ENCODE data around the gene NCAM2. TPM values are rescaled to one million over a fixed set of nuclear protein-coding genes. Genes with fewer than 3 reads are reported as not detected.

NCAM2 gene
- total RNA-seq, 1 experiment from 2014 or later: 2.4 TPM

DNA sequence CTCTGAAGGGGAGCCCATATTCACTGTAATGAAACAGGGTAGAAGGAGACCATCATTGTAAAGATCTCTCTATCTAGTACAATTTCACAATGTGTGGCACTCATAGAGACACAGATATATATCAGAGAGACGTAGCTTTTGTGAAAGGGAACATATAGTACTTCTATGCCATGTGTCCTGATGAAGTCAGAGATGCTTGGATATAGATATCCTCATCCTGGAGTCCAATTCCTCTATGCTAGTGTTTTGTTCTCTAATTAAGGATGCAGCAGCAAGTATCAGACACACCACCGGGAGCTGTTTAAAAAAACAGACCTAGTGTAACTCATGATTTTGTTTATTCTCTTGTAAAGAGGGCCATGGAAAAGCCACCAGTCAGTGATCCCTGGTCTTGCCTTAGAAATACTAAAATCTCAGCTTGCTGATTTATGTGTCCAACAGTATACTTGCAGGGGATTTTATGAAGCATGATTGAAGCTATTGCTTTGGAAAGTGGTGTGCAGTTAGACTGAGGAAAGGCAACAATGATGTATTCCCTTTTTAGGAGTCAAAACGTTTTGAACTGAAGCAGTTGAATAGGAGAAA lies 2.5 kb downstream of the NCAM2 start:
- Histone ChIP-seq H3F3A (ENCODE audit: low read length, unreplicated experiment) (no peaks in the 10 kb centered on the region), H3K9me2 (replicated peaks; ENCODE audit: low read length) (no peaks in the 10 kb centered on the region), H3K4me1 (ENCODE audit: insufficient read depth, low read length) (no peaks in the 10 kb centered on the region; the same call in 1 of the 2 replicates), H3K79me2 (ENCODE audit: low read length) (no peaks in the 10 kb centered on the region), H3K4me3 (ENCODE audit: low read length) (no peak overlapping the region), H3K9me3 (ENCODE audit: low read length) (no peaks in the 10 kb centered on the region), H3K36me3 (ENCODE audit: low read depth, low read length) (no peaks in the 10 kb centered on the region), H4K20me1 (ENCODE audit: low read length) (no peaks in the 10 kb centered on the region), H2AFZ (ENCODE audit: low read length) (no peak overlapping the region), H3K4me2 (ENCODE audit: low read length) (no peak overlapping the region), H3K9ac (ENCODE audit: low read length) (no peak overlapping the region), H3K27me3 (ENCODE audit: low read length) (peaks cover 5% of the 10 kb centered on the region; the same call in 1 of the 2 replicates), H3K27ac (ENCODE audit: low read length) (no peak overlapping the region)
- intact Hi-C loops (cut with micrococcal nuclease): loop anchor here (5.0 kb wide), 1 partner anchor 232 kb away; no protein-coding TSS in a partner anchor
- no TSS peak for BruUV-seq (replicated peaks)
- DNase-seq (no peak), ATAC-seq (no peak)
- ChIA-PET CTCF (no interaction called here), POLR2A (ENCODE audit: unreplicated experiment) (interaction anchor here (0.5 kb wide), 1 partner anchor 98 kb away, joined by 11 read pairs; no protein-coding TSS in a partner anchor)
- TF ChIP-seq EZH2 (IDR thresholded peaks at IDR 0.05; ENCODE audit: low read length, unreplicated experiment) (no peak), EZH2phosphoT487 (IDR thresholded peaks at IDR 0.05; ENCODE audit: borderline replicate concordance, low read length) (no peak)
- TF ChIP-seq, protein P1, sequence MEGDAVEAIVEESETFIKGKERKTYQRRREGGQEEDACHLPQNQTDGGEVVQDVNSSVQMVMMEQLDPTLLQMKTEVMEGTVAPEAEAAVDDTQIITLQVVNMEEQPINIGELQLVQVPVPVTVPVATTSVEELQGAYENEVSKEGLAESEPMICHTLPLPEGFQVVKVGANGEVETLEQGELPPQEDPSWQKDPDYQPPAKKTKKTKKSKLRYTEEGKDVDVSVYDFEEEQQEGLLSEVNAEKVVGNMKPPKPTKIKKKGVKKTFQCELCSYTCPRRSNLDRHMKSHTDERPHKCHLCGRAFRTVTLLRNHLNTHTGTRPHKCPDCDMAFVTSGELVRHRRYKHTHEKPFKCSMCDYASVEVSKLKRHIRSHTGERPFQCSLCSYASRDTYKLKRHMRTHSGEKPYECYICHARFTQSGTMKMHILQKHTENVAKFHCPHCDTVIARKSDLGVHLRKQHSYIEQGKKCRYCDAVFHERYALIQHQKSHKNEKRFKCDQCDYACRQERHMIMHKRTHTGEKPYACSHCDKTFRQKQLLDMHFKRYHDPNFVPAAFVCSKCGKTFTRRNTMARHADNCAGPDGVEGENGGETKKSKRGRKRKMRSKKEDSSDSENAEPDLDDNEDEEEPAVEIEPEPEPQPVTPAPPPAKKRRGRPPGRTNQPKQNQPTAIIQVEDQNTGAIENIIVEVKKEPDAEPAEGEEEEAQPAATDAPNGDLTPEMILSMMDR (conservative IDR thresholded peaks at IDR 0.05; ENCODE audit: low read depth, low read length): no peak

DNA sequence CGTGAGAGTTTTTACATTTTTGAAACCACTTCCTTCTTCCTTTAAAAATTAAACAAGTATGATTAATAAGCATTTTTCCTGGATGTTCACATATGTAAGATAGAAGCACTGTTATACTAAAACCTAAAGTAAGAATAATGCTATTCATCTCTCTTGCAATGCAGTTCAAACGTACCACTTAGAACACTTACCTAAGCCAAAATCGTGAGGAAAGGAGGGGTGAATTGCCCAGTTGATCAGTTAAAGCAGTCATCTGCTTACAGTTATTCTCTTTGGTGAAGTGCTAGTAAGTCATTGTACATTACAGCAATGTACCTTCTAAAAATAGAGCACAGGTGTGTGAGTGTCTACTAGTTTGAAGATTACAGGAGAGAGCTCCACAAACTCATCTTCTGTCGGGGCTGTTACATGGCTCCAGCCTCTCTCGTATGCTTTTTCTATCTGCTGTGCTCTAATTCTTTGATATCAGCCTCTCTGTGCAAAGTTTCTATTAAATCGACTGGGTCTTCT lies 3.4 kb downstream of the NCAM2 start:
- DNase-seq (no peak), ATAC-seq (no peak)
- H3K9me2 ChIP-seq (replicated peaks; ENCODE audit: low read length): no peaks in the 10 kb centered on the region
- H3K36me3 ChIP-seq (ENCODE audit: low read depth, low read length): no peaks in the 10 kb centered on the region
- intact Hi-C loops (cut with micrococcal nuclease): loop anchor here (5.0 kb wide), 1 partner anchor 231 kb away; no protein-coding TSS in a partner anchor
- no peak overlapping the region for H3K9ac ChIP-seq (ENCODE audit: low read length)
- no TSS peak for BruUV-seq (replicated peaks)
- H4K20me1 ChIP-seq (ENCODE audit: low read length): no peaks in the 10 kb centered on the region
- H3K4me1 ChIP-seq (ENCODE audit: insufficient read depth, low read length): no peaks in the 10 kb centered on the region; the same call in 1 of the 2 replicates
- ChIA-PET POLR2A (ENCODE audit: unreplicated experiment) (no interaction called here), CTCF (no interaction called here)
- no peak overlapping the region for H3K4me2 ChIP-seq (ENCODE audit: low read length)
- no peaks in the 10 kb centered on the region for H3F3A ChIP-seq (ENCODE audit: low read length, unreplicated experiment)
- H3K79me2 ChIP-seq (ENCODE audit: low read length): no peaks in the 10 kb centered on the region
- no peak overlapping the region for H2AFZ ChIP-seq (ENCODE audit: low read length)
- peaks cover 5% of the 10 kb centered on the region; the same call in 1 of the 2 replicates for H3K27me3 ChIP-seq (ENCODE audit: low read length)
- H3K9me3 ChIP-seq (ENCODE audit: low read length): no peaks in the 10 kb centered on the region
- no peak overlapping the region for H3K27ac ChIP-seq (ENCODE audit: low read length)
- no peak overlapping the region for H3K4me3 ChIP-seq (ENCODE audit: low read length)
- TF ChIP-seq, protein P1 (conservative IDR thresholded peaks at IDR 0.05; ENCODE audit: low read depth, low read length): no peak
- TF ChIP-seq EZH2phosphoT487 (IDR thresholded peaks at IDR 0.05; ENCODE audit: borderline replicate concordance, low read length): no peak
- TF ChIP-seq EZH2 (IDR thresholded peaks at IDR 0.05; ENCODE audit: low read length, unreplicated experiment): no peak

DNA sequence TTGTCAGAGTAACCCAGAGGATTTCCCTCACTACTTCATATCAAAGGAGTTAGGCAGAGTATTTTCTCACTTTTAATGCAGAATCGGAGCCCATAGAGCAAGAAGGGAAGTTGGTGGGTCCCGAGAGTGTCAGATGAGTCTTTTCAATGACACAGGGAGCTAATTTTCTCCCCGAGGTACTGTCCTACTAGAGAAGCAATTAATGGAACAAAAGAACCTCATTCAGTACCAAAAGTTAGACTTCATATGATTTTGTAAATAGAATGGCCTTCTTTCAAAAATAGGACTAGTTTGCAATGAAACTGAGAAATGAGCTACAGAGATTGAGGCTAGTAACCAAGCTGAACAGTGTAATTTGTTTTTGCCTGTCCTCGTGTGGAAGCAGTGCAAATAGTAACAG lies 3.9 kb downstream of the NCAM2 start:
- intact Hi-C loops (cut with micrococcal nuclease): loop anchor here (5.0 kb wide), 1 partner anchor 230 kb away; no protein-coding TSS in a partner anchor
- H3K36me3 ChIP-seq (ENCODE audit: low read depth, low read length): no peaks in the 10 kb centered on the region
- no TSS peak for BruUV-seq (replicated peaks)

More for the DNA sequence above, 3.9 kb downstream of the NCAM2 start:
- Histone ChIP-seq H3K9me2 (replicated peaks; ENCODE audit: low read length) (no peaks in the 10 kb centered on the region), H3K9ac (ENCODE audit: low read length) (no peak overlapping the region), H3K4me1 (ENCODE audit: insufficient read depth, low read length) (no peaks in the 10 kb centered on the region), H3K4me3 (ENCODE audit: low read length) (no peak overlapping the region), H3K4me2 (ENCODE audit: low read length) (no peak overlapping the region), H4K20me1 (ENCODE audit: low read length) (no peaks in the 10 kb centered on the region), H3F3A (ENCODE audit: low read length, unreplicated experiment) (no peaks in the 10 kb centered on the region), H3K79me2 (ENCODE audit: low read length) (no peaks in the 10 kb centered on the region), H3K27ac (ENCODE audit: low read length) (no peak overlapping the region), H3K9me3 (ENCODE audit: low read length) (no peaks in the 10 kb centered on the region), H3K27me3 (ENCODE audit: low read length) (peaks cover 5% of the 10 kb centered on the region; the same call in 1 of the 2 replicates), H2AFZ (ENCODE audit: low read length) (0 out of 2 replicates have a peak overlapping the region, but pooled peaks have one; percentile 17)
- ChIA-PET POLR2A (ENCODE audit: unreplicated experiment) (no interaction called here), CTCF (interaction anchor here (0.6 kb wide), 1 partner anchor 371 kb away, joined by 3 read pairs; no protein-coding TSS in a partner anchor)
- ATAC-seq (no peak), DNase-seq (no peak)
- no peak for TF ChIP-seq EZH2phosphoT487 (IDR thresholded peaks at IDR 0.05; ENCODE audit: borderline replicate concordance, low read length)
- no peak for TF ChIP-seq EZH2 (IDR thresholded peaks at IDR 0.05; ENCODE audit: low read length, unreplicated experiment)
- TF ChIP-seq, protein P1 (conservative IDR thresholded peaks at IDR 0.05; ENCODE audit: low read depth, low read length): no peak

Data from PC-3 (cell line).